Progenitor cell of endocrine pancreas (in vitro differentiated cells): Measurements from ENCODE around the gene HOXD9. TPM values are rescaled to one million over a fixed set of nuclear protein-coding genes. Genes with fewer than 3 reads are reported as not detected.
A peak's percentile ranks its signal among the peaks of the same experiment; 100 is the strongest.

Source experiments
- DNase-seq: peaks from one replicate; pipeline ENCODE4 v3.0.0; 2021; ENCODE audit warnings: low spot score; ENCODE audit not compliant: unreplicated experiment
- H3K27ac Mint-ChIP-seq: 2 replicates; pipeline ENCODE4 v1.8.0; 2021; ENCODE audit warnings: mild to moderate bottlenecking, moderate library complexity, mixed read lengths
- H3K27me3 Mint-ChIP-seq: 2 replicates; pipeline ENCODE4 v1.8.0; 2021; ENCODE audit warnings: mixed read lengths
- H3K36me3 Mint-ChIP-seq: 2 replicates; pipeline ENCODE4 v1.8.0; 2022; ENCODE audit warnings: mixed read lengths; ENCODE audit not compliant: insufficient read depth
- H3K4me1 Mint-ChIP-seq: 2 replicates; pipeline ENCODE4 v1.8.0; 2021; ENCODE audit warnings: low read depth, mixed read lengths
- H3K4me3 Mint-ChIP-seq: 2 replicates; pipeline ENCODE4 v1.8.0; 2021; ENCODE audit warnings: low read depth, mild to moderate bottlenecking, moderate library complexity, mixed read lengths
- H3K9me3 Mint-ChIP-seq: 2 replicates; pipeline ENCODE4 v1.8.0; 2021; ENCODE audit warnings: low read depth, mixed read lengths
- CTCF ChIP-seq: fragments of 200-600 bp; sonication (generic); IDR thresholded peaks from one replicate; pipeline ENCODE4 v1.5.0; 2021; ENCODE audit warnings: antibody characterized with exemption, mild to moderate bottlenecking; ENCODE audit not compliant: unreplicated experiment
- total RNA-seq: library from RNA; stranded (reverse); gene quantifications from 2 replicates; pipeline ENCODE4 v1.2.1, GENCODE V29; 2021

HOXD9 gene
- total RNA-seq, 1 donor from 2014 or later, result not detected

GRCh38 chr2:176156301-176156806 is 33.8 kb downstream of the HOXD9 start:
- Mint-ChIP-seq H3K4me1 (peaks cover 1% of the 10 kb centered on the region), H3K36me3 (no peaks in the 10 kb centered on the region), H3K4me3 (no peak overlapping the region), H3K9me3 (no peaks in the 10 kb centered on the region), H3K27ac (no peak overlapping the region), H3K27me3 (peaks cover 91% of the 10 kb centered on the region)
- TF ChIP-seq CTCF, result no peak
- no peak for DNase-seq

GRCh38 chr2:176156807-176157498 is 34.4 kb downstream of the HOXD9 start, which contains the start of gene HOXD3:
Gene HOXD3 (plus strand): TSS chr2:176157307. CDS start chr2:176169115, 11,808 bp downstream.
- Mint-ChIP-seq H3K4me1 (peaks cover 1% of the 10 kb centered on the region), H3K4me3 (no peak within 1 kb of the TSS), H3K36me3 (no peaks in the 10 kb centered on the region), H3K27ac (no peak within 1 kb of the TSS), H3K27me3 (peaks cover 92% of the 10 kb centered on the region), H3K9me3 (no peaks in the 10 kb centered on the region)
- TF ChIP-seq CTCF, result no peak
- DNase-seq, result no peak

GRCh38 chr2:176157499-176158185 is 35.1 kb downstream of the HOXD9 start:
- no peaks in the 10 kb centered on the region for H3K36me3 Mint-ChIP-seq
- TF ChIP-seq CTCF, result no peak
- peaks cover 1% of the 10 kb centered on the region for H3K4me1 Mint-ChIP-seq
- DNase-seq, result no peak
- no peak overlapping the region for H3K4me3 Mint-ChIP-seq
- no peak overlapping the region for H3K27ac Mint-ChIP-seq
- no peaks in the 10 kb centered on the region for H3K9me3 Mint-ChIP-seq
- peaks cover 94% of the 10 kb centered on the region for H3K27me3 Mint-ChIP-seq

- peaks cover 1% of the 10 kb centered on the region for H3K4me1 Mint-ChIP-seq
- peak overlapping the region; percentile 78 for H3K27ac Mint-ChIP-seq
- no peaks in the 10 kb centered on the region for H3K9me3 Mint-ChIP-seq
- peaks cover 94% of the 10 kb centered on the region for H3K27me3 Mint-ChIP-seq
- TF ChIP-seq CTCF, result no peak
- no peak overlapping the region for H3K4me3 Mint-ChIP-seq
- H3K36me3 Mint-ChIP-seq, result no peaks in the 10 kb centered on the region
- DNase-seq, result no peak
Measured at GRCh38 chr2:176158186-176158591, 35.7 kb downstream of the HOXD9 start.

- Mint-ChIP-seq H3K27ac (no peak overlapping the region), H3K4me1 (peaks cover 1% of the 10 kb centered on the region), H3K27me3 (peaks cover 94% of the 10 kb centered on the region), H3K9me3 (no peaks in the 10 kb centered on the region), H3K4me3 (no peak overlapping the region), H3K36me3 (no peaks in the 10 kb centered on the region)
- no peak for DNase-seq
- no peak for TF ChIP-seq CTCF
Measured at GRCh38 chr2:176158855-176159662, 36.5 kb downstream of the HOXD9 start.
